ENCODE data around the gene WNK2.

The WNK2 gene

DNA sequence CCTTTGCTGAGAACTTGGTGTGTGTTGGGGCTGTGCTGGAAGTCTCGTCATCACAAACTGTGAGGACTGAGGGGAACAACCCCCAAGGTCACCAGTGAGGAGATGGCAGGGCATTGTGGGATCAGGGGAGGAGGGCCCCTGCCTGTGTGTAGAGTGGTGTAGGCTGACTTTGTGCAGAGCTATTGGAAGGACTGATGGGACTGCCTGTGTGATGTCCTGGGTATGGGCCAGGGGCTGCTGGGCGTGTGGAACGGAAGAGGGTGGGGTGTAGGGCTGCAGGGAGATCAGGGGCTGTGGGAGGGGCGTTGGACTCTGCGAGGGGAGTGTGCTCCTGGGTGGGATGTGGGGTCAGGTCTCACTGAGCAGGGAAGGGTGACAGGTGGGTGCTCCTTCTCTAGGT lies 3.6 kb downstream of the WNK2 start:
- Histone ChIP-seq H3K9me3 (ENCODE audit: control insufficient read depth, insufficient read depth, low read length) (no peaks in the 10 kb centered on the region), H3K9me2 (replicated peaks; ENCODE audit: control insufficient read depth, low read length) (no peaks in the 10 kb centered on the region), H3F3A (ENCODE audit: control insufficient read depth, insufficient read depth) (no peaks in the 10 kb centered on the region), H3K4me3 (ENCODE audit: low read length) (no peak overlapping the region), H3K4me2 (ENCODE audit: low read length) (no peak overlapping the region), H3K4me1 (ENCODE audit: control insufficient read depth, low read length) (peaks cover 5% of the 10 kb centered on the region; the same call in 1 of the 2 replicates), H4K20me1 (ENCODE audit: control insufficient read depth, insufficient read depth, low read depth, low read length) (no peaks in the 10 kb centered on the region), H3K36me3 (ENCODE audit: control insufficient read depth, low read length) (no peaks in the 10 kb centered on the region), H3K27ac (ENCODE audit: low read depth, low read length) (no peak overlapping the region), H3K79me2 (ENCODE audit: control insufficient read depth, low read length) (no peaks in the 10 kb centered on the region), H3K27me3 (ENCODE audit: control insufficient read depth, low read length) (no peaks in the 10 kb centered on the region)
- TF ChIP-seq CTCF (IDR thresholded peaks at IDR 0.05; ENCODE audit: low read depth, low read length, poor library complexity, severe bottlenecking) (no peak), EZH2phosphoT487 (IDR thresholded peaks at IDR 0.05; ENCODE audit: borderline replicate concordance, low read length) (no peak)

GRCh38 chr9:93188426-93189368 lies 4.8 kb downstream of the WNK2 start:
- Histone ChIP-seq H3K27ac (ENCODE audit: low read depth, low read length) (no peak overlapping the region), H3K9me2 (replicated peaks; ENCODE audit: control insufficient read depth, low read length) (no peaks in the 10 kb centered on the region), H3F3A (ENCODE audit: control insufficient read depth, insufficient read depth) (no peaks in the 10 kb centered on the region), H3K79me2 (ENCODE audit: control insufficient read depth, low read length) (no peaks in the 10 kb centered on the region), H3K9me3 (ENCODE audit: control insufficient read depth, insufficient read depth, low read length) (no peaks in the 10 kb centered on the region), H3K36me3 (ENCODE audit: control insufficient read depth, low read length) (no peaks in the 10 kb centered on the region), H3K4me3 (ENCODE audit: low read length) (no peak overlapping the region), H3K27me3 (ENCODE audit: control insufficient read depth, low read length) (no peaks in the 10 kb centered on the region), H4K20me1 (ENCODE audit: control insufficient read depth, insufficient read depth, low read depth, low read length) (no peaks in the 10 kb centered on the region), H3K4me1 (ENCODE audit: control insufficient read depth, low read length) (peaks cover 5% of the 10 kb centered on the region; the same call in 1 of the 2 replicates), H3K4me2 (ENCODE audit: low read length) (no peak overlapping the region)
- TF ChIP-seq CTCF (IDR thresholded peaks at IDR 0.05; ENCODE audit: low read depth, low read length, poor library complexity, severe bottlenecking): no peak
- no peak for TF ChIP-seq EZH2phosphoT487 (IDR thresholded peaks at IDR 0.05; ENCODE audit: borderline replicate concordance, low read length)

DNA sequence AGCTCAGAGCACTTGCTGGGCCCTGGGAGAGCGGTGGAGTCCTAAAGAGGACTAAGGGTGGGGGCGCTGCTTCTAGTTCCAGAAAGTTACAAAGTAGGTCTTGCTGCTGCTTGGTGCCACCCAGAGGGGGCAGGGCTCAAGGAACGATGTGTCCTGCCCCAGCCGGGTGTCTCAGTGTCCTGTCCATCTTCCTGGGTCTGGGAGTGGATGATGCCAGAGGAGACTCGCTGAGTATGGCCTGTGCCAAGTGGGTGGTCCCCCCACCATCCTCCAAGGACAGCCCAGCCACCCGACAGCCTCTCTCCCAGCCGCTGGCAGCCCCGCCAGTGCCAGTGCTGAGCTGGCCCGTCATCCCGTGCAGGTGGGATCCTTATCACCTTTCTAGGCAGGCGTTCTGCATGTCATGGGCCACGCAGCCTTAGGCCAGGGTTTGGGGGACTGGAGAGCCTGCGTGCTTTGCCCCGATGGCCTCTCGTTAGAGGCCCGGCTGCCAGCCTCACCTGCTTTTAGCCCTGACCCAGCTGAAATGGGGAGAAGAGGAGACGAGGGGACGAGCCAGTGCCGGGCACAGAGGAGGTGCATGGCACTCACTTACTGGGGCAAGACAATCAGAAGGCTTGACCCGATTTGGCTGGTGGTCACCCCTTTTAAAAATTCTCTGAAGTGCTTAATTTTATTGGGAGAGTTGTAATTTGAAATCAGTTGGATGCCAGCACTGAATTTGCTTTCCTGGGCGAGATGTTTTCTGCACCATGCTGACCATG lies 5.6 kb downstream of the WNK2 start:
- Histone ChIP-seq H3K4me2 (ENCODE audit: low read length) (no peak overlapping the region), H3K9me2 (replicated peaks; ENCODE audit: control insufficient read depth, low read length) (no peaks in the 10 kb centered on the region), H3K79me2 (ENCODE audit: control insufficient read depth, low read length) (no peaks in the 10 kb centered on the region), H3K36me3 (ENCODE audit: control insufficient read depth, low read length) (no peaks in the 10 kb centered on the region), H3K27ac (ENCODE audit: low read depth, low read length) (no peak overlapping the region), H3K9me3 (ENCODE audit: control insufficient read depth, insufficient read depth, low read length) (no peaks in the 10 kb centered on the region), H3K27me3 (ENCODE audit: control insufficient read depth, low read length) (no peaks in the 10 kb centered on the region), H3K4me1 (ENCODE audit: control insufficient read depth, low read length) (peaks cover 5% of the 10 kb centered on the region; the same call in 1 of the 2 replicates), H3K4me3 (ENCODE audit: low read length) (no peak overlapping the region), H4K20me1 (ENCODE audit: control insufficient read depth, insufficient read depth, low read depth, low read length) (no peaks in the 10 kb centered on the region), H3F3A (ENCODE audit: control insufficient read depth, insufficient read depth) (no peaks in the 10 kb centered on the region)
- TF ChIP-seq EZH2phosphoT487 (IDR thresholded peaks at IDR 0.05; ENCODE audit: borderline replicate concordance, low read length) (no peak), CTCF (IDR thresholded peaks at IDR 0.05; ENCODE audit: low read depth, low read length, poor library complexity, severe bottlenecking) (no peak)

Data from DOHH2 (cell line).